Amygdala (tissue), 56 donors: Measurements from ENCODE around the gene SARDH.

Source experiments
- DNase-seq, 56 donors: peaks; one replicate each; lab custom pipeline; 2025; lab: John Stamatoyannopoulos, UW

Gene SARDH

GRCh38 chr9:133707065-133707762 is 30.9 kb downstream of the SARDH start:
- DNase-seq, result peak in 11 of 56 donors; percentile 17 to 57 (median 33)

- no peak for DNase-seq
Observed at GRCh38 chr9:133706307-133707050, 31.7 kb downstream of the SARDH start.

- DNase-seq, result no peak
Observed at GRCh38 chr9:133705576-133705975, 32.6 kb downstream of the SARDH start.

- DNase-seq, result no peak
Observed at GRCh38 chr9:133704711-133705181, 33.4 kb downstream of the SARDH start.

- no peak for DNase-seq
Observed at GRCh38 chr9:133703591-133704399, 34.4 kb downstream of the SARDH start.

- no peak for DNase-seq
Observed at GRCh38 chr9:133702798-133703590, 35.2 kb downstream of the SARDH start.

- peak in 16 of 56 donors; percentile 17 to 57 (median 34) for DNase-seq
Observed at GRCh38 chr9:133701981-133702797, 36.0 kb downstream of the SARDH start.

GRCh38 chr9:133701321-133701980 is 36.7 kb downstream of the SARDH start:
- DNase-seq, result peak in 36 of 56 donors; percentile 24 to 84 (median 52)

GRCh38 chr9:133700819-133701320 is 37.3 kb downstream of the SARDH start:
- DNase-seq, result peak in 2 of 56 donors; percentile 55 to 74

- no peak for DNase-seq
Observed at GRCh38 chr9:133699546-133699945, 38.6 kb downstream of the SARDH start.

GRCh38 chr9:133696071-133696472 is 42.1 kb downstream of the SARDH start:
- no peak for DNase-seq

GRCh38 chr9:133694686-133695085 is 43.5 kb downstream of the SARDH start:
- DNase-seq, result no peak

GRCh38 chr9:133693703-133694529 is 44.2 kb downstream of the SARDH start:
- peak in 2 of 56 donors; percentile 13 to 16 for DNase-seq

- no peak for DNase-seq
Observed at GRCh38 chr9:133693116-133693515, 45.0 kb downstream of the SARDH start.

- DNase-seq, result no peak
Observed at GRCh38 chr9:133692364-133692985, 45.7 kb downstream of the SARDH start.

- DNase-seq, result peak in 1 of 56 donors; percentile 32
Observed at GRCh38 chr9:133691626-133692363, 46.4 kb downstream of the SARDH start.
